GM10847 (cell line): ENCODE data around the gene POMGNT2.

Experiments used
- POLR2A ChIP-seq: IDR thresholded peaks from 2 replicates; pipeline ENCODE4 v1.6.1; 2011; ENCODE audit not compliant: insufficient read length; ENCODE audit errors: extremely low read depth

The POMGNT2 gene

GRCh38 chr3:43120937-43121336 lies 15.1 kb upstream of the POMGNT2 start:
- TF ChIP-seq POLR2A, result no peak

GRCh38 chr3:43117257-43117656 lies 11.4 kb upstream of the POMGNT2 start:
- TF ChIP-seq POLR2A, result no peak

- no peak for TF ChIP-seq POLR2A
Observed at GRCh38 chr3:43113671-43114070, 7.8 kb upstream of the POMGNT2 start.

GRCh38 chr3:43106293-43106628 lies 382 bp upstream of the POMGNT2 start:
- no peak for TF ChIP-seq POLR2A

GRCh38 chr3:43104660-43105595 lies 951 bp downstream of the POMGNT2 start:
- TF ChIP-seq POLR2A, result no peak

- no peak for TF ChIP-seq POLR2A
Observed at GRCh38 chr3:43104039-43104438, 1.8 kb downstream of the POMGNT2 start.

- no peak for TF ChIP-seq POLR2A
Observed at GRCh38 chr3:43102773-43103480, 3.0 kb downstream of the POMGNT2 start.

- TF ChIP-seq POLR2A, result no peak
Observed at GRCh38 chr3:43098761-43099160, 7.1 kb downstream of the POMGNT2 start.

- TF ChIP-seq POLR2A, result no peak
Observed at GRCh38 chr3:43097400-43098080, 8.3 kb downstream of the POMGNT2 start.

GRCh38 chr3:43096761-43097160 lies 9.1 kb downstream of the POMGNT2 start:
- TF ChIP-seq POLR2A, result no peak

GRCh38 chr3:43095370-43095769 lies 10.5 kb downstream of the POMGNT2 start:
- no peak for TF ChIP-seq POLR2A

GRCh38 chr3:43094851-43095250 lies 11.0 kb downstream of the POMGNT2 start:
- TF ChIP-seq POLR2A, result no peak

GRCh38 chr3:43094381-43094780 lies 11.5 kb downstream of the POMGNT2 start:
- TF ChIP-seq POLR2A, result no peak

GRCh38 chr3:43093974-43094373 lies 11.9 kb downstream of the POMGNT2 start:
- no peak for TF ChIP-seq POLR2A

- no peak for TF ChIP-seq POLR2A
Observed at GRCh38 chr3:43093006-43093405, 12.9 kb downstream of the POMGNT2 start.

- TF ChIP-seq POLR2A, result no peak
Observed at GRCh38 chr3:43091481-43091880, 14.4 kb downstream of the POMGNT2 start.
